ENCODE data around the gene HASPIN. TPM values are rescaled to one million over a fixed set of nuclear protein-coding genes. Genes with fewer than 3 reads are reported as not detected.

HASPIN gene
- polyA plus RNA-seq, 1 donor (not counting 4 experiments of a cell fraction or from before 2014, with no cell fraction given): 3.5 TPM

DNA sequence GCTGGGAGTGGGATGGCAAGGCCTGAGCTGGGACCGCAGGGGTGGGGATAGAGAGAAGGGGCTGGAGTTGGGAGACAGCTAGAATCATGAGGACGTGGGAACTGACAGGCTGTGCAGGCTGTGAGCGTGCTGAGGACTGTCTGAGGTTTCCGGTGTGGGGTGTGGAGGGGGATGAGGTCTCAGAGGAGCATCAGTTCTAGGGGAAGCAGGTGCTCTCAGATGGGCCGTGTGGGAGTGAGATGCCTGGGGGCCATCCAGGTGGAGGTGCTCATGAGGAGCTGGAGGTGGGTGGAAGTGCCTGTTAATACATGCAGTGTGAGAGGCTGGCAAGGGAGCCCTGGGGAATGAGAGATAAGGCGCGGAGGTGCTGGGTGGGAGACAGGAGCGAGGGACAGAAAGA lies 27.2 kb downstream of the HASPIN start:
- dilution Hi-C loops (cut with MboI; ENCODE audit: extremely low pct_ligation_motif_present, low sequenced_read_pairs): no loop called here
- H3K9me1 ChIP-seq (ENCODE audit: control insufficient read depth, extremely low read depth, insufficient read depth, low read length): no peaks in the 10 kb centered on the region
- H4K20me1 ChIP-seq (ENCODE audit: control insufficient read depth, extremely low read depth, insufficient read depth, low read length): no peaks in the 10 kb centered on the region
- no peak for FAIRE-seq
- H3K79me2 ChIP-seq (ENCODE audit: control insufficient read depth, insufficient read depth, low read length): no peaks in the 10 kb centered on the region
- peaks cover 4% of the 10 kb centered on the region for H3K4me1 ChIP-seq (ENCODE audit: control insufficient read depth, extremely low read depth, insufficient read depth, low read length)
- no peaks in the 10 kb centered on the region for H3K36me3 ChIP-seq (ENCODE audit: control insufficient read depth in 2 of 2, extremely low read depth in 1 of 2, insufficient read depth in 2 of 2, low read length in 2 of 2)
- TF ChIP-seq, protein P1, sequence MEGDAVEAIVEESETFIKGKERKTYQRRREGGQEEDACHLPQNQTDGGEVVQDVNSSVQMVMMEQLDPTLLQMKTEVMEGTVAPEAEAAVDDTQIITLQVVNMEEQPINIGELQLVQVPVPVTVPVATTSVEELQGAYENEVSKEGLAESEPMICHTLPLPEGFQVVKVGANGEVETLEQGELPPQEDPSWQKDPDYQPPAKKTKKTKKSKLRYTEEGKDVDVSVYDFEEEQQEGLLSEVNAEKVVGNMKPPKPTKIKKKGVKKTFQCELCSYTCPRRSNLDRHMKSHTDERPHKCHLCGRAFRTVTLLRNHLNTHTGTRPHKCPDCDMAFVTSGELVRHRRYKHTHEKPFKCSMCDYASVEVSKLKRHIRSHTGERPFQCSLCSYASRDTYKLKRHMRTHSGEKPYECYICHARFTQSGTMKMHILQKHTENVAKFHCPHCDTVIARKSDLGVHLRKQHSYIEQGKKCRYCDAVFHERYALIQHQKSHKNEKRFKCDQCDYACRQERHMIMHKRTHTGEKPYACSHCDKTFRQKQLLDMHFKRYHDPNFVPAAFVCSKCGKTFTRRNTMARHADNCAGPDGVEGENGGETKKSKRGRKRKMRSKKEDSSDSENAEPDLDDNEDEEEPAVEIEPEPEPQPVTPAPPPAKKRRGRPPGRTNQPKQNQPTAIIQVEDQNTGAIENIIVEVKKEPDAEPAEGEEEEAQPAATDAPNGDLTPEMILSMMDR (optimal IDR thresholded peaks at IDR 0.05 in 1 of 3, IDR thresholded peaks at IDR 0.05 in 1 of 3, conservative IDR thresholded peaks at IDR 0.05 in 1 of 3; ENCODE audit: extremely low read depth in 1 of 3, insufficient read depth in 2 of 3, low read length in 3 of 3): no peak
- no peak for TF ChIP-seq EZH2 (IDR thresholded peaks at IDR 0.05; ENCODE audit: low read length)
- H3K27ac ChIP-seq (ENCODE audit: control insufficient read depth, insufficient read depth, low read length): no peak overlapping the region
- DNase-seq (ENCODE audit: low read depth, low spot score): no peak
- H3K27me3 ChIP-seq (ENCODE audit: control insufficient read depth, extremely low read depth, insufficient read depth, low read length): no peaks in the 10 kb centered on the region
- no peaks in the 10 kb centered on the region for H3K9me3 ChIP-seq (ENCODE audit: control insufficient read depth, low read depth, low read length)
- no peak overlapping the region for H3K9ac ChIP-seq (ENCODE audit: control insufficient read depth, extremely low read depth, insufficient read depth, low read length)
- H3K4me3 ChIP-seq (ENCODE audit: control insufficient read depth in 2 of 3, extremely low read depth in 1 of 3, insufficient read depth in 2 of 3, low read depth in 1 of 3, low read length in 3 of 3): no peak overlapping the region
- H2AFZ ChIP-seq (ENCODE audit: control insufficient read depth, low read length): no peak overlapping the region
- no peak overlapping the region for H3K4me2 ChIP-seq (ENCODE audit: control insufficient read depth, extremely low read depth, insufficient read depth, low read depth, low read length)

DNA sequence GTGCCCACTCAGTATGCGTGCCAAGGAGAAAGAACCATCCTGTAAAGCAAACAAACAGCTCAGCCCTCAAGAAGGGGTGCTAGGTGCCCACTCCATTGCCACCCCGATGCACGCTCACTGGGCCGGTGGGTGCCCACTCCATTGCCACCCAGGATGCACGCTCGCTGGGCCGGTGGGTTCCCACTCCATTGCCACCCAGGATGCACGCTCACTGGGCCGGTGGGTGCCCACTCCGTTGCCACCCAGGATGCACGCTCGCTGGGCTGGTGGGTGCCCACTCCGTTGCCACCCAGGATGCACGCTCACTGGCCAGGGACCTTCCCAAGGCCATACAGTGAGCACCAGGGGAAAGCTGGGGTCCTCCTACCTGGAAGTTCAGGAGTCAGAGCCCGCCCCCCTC lies 28.1 kb downstream of the HASPIN start:
- H3K9me3 ChIP-seq (ENCODE audit: control insufficient read depth, low read depth, low read length): no peaks in the 10 kb centered on the region
- no peak for FAIRE-seq

More for the DNA sequence above, 28.1 kb downstream of the HASPIN start:
- Histone ChIP-seq H3K27me3 (ENCODE audit: control insufficient read depth, extremely low read depth, insufficient read depth, low read length) (no peaks in the 10 kb centered on the region), H4K20me1 (ENCODE audit: control insufficient read depth, extremely low read depth, insufficient read depth, low read length) (no peaks in the 10 kb centered on the region), H3K79me2 (ENCODE audit: control insufficient read depth, insufficient read depth, low read length) (no peaks in the 10 kb centered on the region), H3K9me1 (ENCODE audit: control insufficient read depth, extremely low read depth, insufficient read depth, low read length) (no peaks in the 10 kb centered on the region), H3K27ac (ENCODE audit: control insufficient read depth, insufficient read depth, low read length) (no peak overlapping the region), H2AFZ (ENCODE audit: control insufficient read depth, low read length) (no peak overlapping the region), H3K36me3 (ENCODE audit: control insufficient read depth in 2 of 2, extremely low read depth in 1 of 2, insufficient read depth in 2 of 2, low read length in 2 of 2) (no peaks in the 10 kb centered on the region), H3K4me3 (ENCODE audit: control insufficient read depth in 2 of 3, extremely low read depth in 1 of 3, insufficient read depth in 2 of 3, low read depth in 1 of 3, low read length in 3 of 3) (no peak overlapping the region), H3K9ac (ENCODE audit: control insufficient read depth, extremely low read depth, insufficient read depth, low read length) (no peak overlapping the region), H3K4me1 (ENCODE audit: control insufficient read depth, extremely low read depth, insufficient read depth, low read length) (peaks cover 4% of the 10 kb centered on the region), H3K4me2 (ENCODE audit: control insufficient read depth, extremely low read depth, insufficient read depth, low read depth, low read length) (no peak overlapping the region)
- no peak for DNase-seq (ENCODE audit: low read depth, low spot score)
- TF ChIP-seq, protein P1 (optimal IDR thresholded peaks at IDR 0.05 in 1 of 3, IDR thresholded peaks at IDR 0.05 in 1 of 3, conservative IDR thresholded peaks at IDR 0.05 in 1 of 3; ENCODE audit: extremely low read depth in 1 of 3, insufficient read depth in 2 of 3, low read length in 3 of 3): no peak
- no peak for TF ChIP-seq EZH2 (IDR thresholded peaks at IDR 0.05; ENCODE audit: low read length)
- dilution Hi-C loops (cut with MboI; ENCODE audit: extremely low pct_ligation_motif_present, low sequenced_read_pairs): no loop called here
